Muscle of back (tissue), 11 donors: Measurements from ENCODE around the gene NOS1AP. TPM values are rescaled to one million over a fixed set of nuclear protein-coding genes. Genes with fewer than 3 reads are reported as not detected.
A peak's percentile ranks its signal among the peaks of the same experiment; 100 is the strongest.

Experiments
- DNase-seq, 3 donors: peaks; one replicate each; pipeline versions ENCODE4 v3.0.0 to v3.0.0-alpha.2; 2013
- polyA plus RNA-seq, 10 donors: library from polyadenylated mRNA; unstranded; fragments of 120-200 nt; gene quantifications; one replicate each; pipeline ENCODE4 v1.2.1, GENCODE V29; 2013; ENCODE audit not compliant: insufficient read length in 10 of 10

The NOS1AP gene
- polyA plus RNA-seq, 10 donors, result 0.45 to 0.89 (median 0.56) TPM

DNA sequence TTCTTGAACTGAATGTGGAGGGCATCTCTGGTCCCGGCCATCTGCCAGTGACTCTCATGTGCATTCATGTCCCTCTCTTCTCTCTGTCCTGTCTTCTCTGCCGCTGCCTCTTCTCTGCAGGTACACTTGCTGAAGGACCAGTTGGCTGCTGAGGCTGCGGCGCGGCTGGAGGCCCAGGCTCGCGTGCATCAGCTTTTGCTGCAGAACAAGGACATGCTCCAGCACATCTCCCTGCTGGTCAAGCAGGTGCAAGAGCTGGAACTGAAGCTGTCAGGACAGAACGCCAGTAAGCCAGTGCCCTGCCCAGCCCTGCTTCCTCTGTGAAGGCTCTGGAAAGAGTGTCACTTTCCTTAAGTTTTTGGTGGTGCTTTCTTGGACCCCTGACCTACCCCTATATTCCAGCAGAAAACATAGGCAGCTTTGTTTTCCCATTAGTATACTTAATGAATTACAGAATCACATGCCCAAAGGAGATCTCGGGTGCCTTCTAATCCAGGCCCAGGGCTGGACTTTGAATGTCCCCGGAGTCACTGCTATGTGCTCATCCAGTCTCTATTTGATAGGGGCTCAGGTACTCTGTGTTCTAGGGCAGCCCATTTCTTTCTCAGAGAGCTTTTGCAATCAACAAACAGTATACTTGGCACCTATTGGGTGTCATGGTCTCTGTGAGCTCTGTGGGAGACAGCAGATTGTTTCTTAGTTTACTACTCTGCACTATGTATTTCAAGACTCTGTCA is 296.0 kb downstream of the NOS1AP start:
- no peak for DNase-seq

GRCh38 chr1:162366149-162366548 is 296.7 kb downstream of the NOS1AP start:
- DNase-seq, result no peak

DNA sequence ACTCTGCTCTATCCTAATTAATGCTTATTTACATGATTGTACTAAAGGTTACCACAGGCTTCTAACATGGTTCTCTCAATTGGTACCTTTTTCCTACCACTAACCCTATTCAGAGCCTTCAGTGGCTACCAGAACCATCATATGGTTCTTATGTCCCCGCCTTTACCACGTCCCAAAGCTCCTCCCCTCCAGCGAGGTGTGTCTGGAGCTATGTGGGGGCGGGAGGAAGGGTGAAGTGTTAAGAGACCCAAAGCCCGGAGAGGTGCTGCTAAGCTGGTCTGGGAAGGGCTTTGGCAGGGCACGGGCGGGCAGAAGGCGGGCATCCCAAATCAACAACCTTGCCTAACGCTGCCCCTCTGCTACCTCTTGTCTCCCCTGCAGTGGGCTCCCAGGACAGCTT is 297.2 kb downstream of the NOS1AP start:
- no peak for DNase-seq

DNA sequence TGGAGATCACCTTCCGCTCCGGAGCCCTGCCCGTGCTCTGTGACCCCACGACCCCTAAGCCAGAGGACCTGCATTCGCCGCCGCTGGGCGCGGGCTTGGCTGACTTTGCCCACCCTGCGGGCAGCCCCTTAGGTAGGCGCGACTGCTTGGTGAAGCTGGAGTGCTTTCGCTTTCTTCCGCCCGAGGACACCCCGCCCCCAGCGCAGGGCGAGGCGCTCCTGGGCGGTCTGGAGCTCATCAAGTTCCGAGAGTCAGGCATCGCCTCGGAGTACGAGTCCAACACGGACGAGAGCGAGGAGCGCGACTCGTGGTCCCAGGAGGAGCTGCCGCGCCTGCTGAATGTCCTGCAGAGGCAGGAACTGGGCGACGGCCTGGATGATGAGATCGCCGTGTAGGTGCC is 297.6 kb downstream of the NOS1AP start:
- DNase-seq, result peak in 1 of 3 donors; percentile 22

DNA sequence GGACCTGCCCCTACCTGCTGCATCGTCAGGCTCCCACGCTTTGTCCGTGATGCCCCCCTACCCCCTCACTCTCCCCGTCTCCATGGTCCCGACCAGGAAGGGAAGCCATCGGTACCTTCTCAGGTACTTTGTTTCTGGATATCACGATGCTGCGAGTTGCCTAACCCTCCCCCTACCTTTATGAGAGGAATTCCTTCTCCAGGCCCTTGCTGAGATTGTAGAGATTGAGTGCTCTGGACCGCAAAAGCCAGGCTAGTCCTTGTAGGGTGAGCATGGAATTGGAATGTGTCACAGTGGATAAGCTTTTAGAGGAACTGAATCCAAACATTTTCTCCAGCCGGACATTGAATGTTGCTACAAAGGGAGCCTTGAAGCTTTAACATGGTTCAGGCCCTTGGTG is 298.3 kb downstream of the NOS1AP start:
- DNase-seq, result no peak

DNA sequence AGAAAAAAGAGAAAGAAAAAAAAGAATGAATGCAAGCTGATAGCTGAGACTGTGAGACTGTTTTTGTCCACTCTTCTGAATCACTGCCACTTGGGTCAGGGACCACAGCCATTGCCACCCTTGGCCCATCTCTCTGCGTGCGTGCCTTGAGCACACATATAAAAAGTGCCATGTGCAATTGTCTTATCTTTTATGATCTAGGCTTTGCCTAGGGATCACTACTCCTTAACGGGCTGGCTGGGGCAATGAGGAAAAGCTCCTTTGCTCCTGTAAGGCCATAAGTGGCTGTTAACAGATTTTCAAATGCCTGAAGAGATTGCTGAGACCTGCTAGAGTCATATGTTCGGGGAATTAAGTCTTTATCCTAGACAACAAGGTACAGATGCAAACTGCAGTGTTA is 299.0 kb downstream of the NOS1AP start:
- DNase-seq, result no peak

- no peak for DNase-seq
Measured at GRCh38 chr1:162369571-162369970, 300.1 kb downstream of the NOS1AP start.

- no peak for DNase-seq
Measured at GRCh38 chr1:162370161-162370560, 300.7 kb downstream of the NOS1AP start.

- no peak for DNase-seq
Measured at GRCh38 chr1:162370721-162371120, 301.2 kb downstream of the NOS1AP start.

DNA sequence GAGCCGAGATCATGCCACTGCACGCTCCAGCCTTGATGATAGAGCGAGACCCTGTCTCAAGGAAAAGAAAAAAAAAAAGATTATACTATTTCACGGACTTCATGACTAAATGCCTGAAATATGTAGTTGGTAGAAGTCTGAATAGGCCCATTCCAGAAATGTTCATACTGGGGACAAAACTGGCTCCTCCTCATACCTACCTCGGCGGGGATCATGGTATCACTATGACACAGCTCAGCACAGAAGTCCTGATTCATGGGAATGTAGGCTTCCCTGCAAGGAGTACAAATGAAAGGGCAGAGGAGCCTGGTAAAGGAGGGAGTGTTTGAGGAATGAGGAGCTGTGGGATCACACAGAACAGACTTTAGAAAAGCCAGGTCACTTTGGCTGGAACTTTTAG is 302.1 kb downstream of the NOS1AP start:
- DNase-seq, result no peak

DNA sequence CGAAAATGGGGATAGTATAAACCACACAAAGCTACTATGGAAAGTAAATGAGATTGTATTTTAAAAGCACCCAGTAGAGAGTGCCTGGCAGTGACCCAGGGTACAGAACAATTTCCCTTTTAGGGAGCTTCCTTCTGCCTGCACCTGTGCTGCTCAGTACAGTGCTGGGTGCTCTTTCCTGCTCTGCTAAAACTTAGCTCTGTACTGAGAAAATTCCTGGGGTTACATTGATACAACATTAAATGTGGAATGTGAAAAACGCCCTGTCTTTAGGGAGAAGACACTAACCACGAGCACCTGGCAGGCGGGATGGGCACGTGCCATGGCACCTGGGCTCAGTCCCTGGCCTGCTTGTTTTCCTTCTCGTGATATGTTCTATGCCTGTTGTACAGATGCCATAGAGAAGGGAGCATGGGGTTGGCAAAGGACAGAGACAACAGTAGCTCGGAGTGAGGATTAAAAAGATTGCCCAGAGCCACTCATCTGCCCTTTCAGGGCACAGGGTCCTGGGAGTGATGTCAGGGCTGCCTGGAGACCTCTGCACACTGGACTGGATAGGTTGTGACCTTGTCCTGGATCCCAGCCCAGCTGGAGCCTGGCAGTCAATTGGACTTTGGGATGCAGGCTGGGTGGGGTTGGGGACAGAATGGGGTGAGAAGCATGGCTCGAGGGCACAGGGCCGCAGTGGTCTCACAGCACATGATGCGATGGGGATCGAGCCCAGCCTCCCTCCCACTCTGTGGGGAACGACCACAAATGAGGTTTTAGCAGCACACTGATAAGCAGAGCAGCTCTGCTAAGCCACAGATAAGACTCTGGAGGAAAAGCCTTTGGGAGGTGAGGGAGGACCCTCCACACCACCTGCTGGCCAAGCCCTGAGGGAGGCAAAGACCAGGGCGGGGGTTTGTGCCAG is 302.9 kb downstream of the NOS1AP start:
- DNase-seq, result no peak

- DNase-seq, result no peak
Measured at GRCh38 chr1:162373072-162373427, 303.6 kb downstream of the NOS1AP start.

DNA sequence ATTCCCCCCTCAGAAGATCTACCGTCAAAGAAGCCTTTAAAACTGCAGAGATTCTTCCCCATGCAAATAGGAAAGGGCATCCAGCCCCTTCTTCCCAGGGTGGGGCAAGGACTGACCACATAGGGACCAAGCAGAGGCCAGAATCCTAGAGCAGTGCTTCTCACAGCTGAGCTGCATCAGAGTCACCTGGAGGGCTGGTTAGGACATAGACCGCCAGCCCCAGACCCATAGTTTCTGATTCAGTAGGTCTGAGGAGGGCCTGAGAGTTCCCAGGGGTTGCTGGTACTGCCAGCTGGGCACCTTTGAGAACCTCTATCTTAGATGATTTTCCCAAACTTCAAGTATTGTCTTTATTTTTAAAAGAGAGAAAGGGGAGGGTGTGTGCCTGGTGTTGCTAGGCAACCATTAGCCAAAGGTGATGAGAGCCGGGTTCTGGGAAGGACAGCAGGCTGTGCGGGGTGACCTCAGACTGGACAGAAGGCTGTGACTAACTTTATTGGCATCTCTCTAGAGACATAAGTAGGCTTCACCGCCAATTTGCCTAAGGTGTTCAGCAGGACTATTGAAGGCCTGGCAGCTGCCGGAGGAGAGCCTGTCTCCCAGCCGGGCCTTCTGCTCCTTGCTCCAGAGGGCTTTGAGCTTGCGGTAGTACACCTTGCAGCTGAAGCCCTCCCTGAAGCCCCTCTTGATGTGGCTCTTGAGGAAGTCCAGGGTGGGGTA is 304.2 kb downstream of the NOS1AP start:
- DNase-seq, result no peak

- DNase-seq, result no peak
Measured at GRCh38 chr1:162374406-162374805, 304.9 kb downstream of the NOS1AP start.

DNA sequence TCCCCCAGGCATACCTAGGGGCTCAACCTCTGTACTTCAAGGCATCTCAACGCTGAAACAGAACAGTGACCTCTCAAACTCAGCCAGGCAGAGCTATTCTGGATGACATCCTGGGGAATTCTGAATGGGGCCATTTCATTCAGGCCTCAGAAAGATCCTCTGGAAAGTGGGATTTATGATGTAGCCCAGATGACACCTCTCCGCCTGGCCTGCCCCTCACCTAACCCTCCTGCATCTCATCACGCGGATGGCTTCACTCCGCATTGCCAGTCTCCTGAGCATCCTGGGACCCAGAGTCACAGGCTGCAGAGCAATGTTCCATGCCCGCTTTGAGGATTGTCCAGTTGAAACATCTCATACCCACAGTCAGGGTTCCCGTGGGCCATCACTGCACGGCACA is 306.0 kb downstream of the NOS1AP start:
- no peak for DNase-seq

DNA sequence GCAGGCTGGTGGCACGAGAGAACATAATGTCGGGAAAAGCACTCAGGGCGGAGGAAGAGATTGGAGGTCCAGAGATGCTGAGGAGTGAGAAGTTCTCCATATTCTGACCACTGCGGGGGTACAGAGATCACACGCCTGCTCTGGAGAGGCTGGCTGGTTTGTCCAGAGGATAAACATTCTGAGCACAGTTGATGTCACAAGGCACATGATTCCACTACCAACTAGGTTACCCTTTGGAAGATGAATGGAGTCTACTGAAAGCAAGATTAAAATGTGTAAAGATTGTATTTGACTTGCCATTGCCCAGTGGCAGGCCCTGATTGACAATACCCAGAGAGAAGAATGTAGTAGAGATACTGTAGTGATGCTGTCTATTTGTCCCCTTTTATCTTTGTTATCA is 307.2 kb downstream of the NOS1AP start, which contains the start of gene SPATA46:
Gene SPATA46, minus strand, starts transcription at position 164 of the 400 bp plus-strand sequence. Its CDS starts 64 bp downstream, at position 100.
- no peak for DNase-seq

DNA sequence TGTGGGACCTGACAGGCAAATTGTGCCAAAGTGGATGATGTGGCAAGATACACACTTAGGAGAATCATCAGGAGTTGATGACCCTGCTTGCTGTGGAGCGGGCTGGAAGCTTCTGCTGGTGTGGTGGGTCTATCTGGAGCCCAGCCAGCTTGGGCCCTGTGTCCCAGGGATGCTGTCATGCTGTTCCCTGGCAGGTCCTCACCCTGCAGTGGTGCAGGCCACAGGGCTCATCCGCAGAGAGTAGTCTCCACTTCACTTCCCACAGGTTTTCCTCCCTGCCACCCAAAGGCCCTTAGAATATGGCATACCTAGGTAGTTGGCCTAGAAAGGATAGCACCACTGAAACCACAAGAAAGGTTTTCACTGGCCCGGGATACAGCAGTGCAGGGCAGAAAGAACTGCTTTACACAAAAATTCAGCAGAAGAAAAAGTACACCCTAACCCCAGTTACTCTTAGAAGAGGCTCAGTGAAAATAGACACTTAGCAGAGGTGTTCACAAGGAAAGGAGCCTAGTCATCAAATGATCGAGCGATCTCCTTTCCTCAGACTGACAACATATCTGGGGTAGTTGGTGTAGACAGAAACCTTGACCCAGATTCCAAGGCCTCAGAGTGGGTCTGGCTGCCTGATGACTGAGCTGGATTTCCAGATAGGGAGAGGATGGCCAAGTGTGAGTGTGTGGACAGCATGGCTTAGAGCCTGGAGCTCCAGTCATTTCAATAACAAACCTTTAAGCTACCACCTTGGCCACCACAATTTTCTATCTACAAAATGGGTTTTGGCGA is 310.8 kb downstream of the NOS1AP start:
- DNase-seq, result no peak

- no peak for DNase-seq
Measured at GRCh38 chr1:162381383-162381782, 311.9 kb downstream of the NOS1AP start, which contains the start of gene C1orf226. Gene C1orf226 (plus strand): TSS chr1:162381728. CDS start chr1:162381902, 174 bp downstream.

DNA sequence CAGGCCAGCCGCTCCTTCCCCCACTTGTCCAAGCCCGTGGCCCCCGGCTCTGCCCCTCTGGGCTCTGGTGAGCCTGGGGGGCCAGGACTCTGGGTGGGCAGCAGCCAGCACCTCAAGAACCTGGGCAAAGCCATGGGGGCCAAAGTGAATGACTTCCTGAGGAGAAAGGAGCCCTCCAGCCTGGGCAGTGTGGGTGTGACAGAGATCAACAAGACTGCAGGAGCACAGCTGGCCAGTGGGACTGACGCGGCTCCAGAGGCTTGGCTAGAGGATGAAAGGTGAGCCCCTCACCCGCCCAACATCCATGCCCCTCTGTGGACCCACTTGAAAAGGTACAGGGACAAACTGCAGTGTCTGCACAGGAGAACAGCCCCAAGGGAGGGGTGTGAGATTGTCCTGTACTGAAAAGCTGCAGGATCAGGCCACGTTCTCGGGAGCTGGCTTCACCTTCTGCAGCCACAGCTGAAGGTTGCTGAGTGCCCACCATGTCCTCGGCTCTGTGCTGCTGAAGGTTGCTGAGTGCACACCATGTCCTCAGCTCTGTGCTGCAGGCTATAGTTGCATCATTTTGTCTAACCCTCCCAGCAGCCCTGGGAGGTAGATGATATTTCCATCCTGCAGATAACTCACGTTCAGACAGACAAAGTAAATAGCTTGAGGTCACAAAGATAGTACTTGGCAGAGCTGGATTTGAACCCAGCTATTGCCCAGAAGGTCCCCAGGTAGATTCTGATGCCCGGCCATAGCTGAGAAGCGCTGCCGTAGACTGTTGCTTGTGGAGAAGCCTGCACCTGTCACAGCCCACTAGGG is 312.7 kb downstream of the NOS1AP start:
- no peak for DNase-seq

- DNase-seq, result no peak
Measured at GRCh38 chr1:162383091-162383490, 313.6 kb downstream of the NOS1AP start.

GRCh38 chr1:162383516-162383915 is 314.0 kb downstream of the NOS1AP start:
- DNase-seq, result no peak
